ENCODE measurements around the gene PSMG4.

Gene PSMG4

GRCh38 chr6:3252369-3252768, 6.4 kb upstream of the PSMG4 start:
- DNase-seq: no peak

DNA sequence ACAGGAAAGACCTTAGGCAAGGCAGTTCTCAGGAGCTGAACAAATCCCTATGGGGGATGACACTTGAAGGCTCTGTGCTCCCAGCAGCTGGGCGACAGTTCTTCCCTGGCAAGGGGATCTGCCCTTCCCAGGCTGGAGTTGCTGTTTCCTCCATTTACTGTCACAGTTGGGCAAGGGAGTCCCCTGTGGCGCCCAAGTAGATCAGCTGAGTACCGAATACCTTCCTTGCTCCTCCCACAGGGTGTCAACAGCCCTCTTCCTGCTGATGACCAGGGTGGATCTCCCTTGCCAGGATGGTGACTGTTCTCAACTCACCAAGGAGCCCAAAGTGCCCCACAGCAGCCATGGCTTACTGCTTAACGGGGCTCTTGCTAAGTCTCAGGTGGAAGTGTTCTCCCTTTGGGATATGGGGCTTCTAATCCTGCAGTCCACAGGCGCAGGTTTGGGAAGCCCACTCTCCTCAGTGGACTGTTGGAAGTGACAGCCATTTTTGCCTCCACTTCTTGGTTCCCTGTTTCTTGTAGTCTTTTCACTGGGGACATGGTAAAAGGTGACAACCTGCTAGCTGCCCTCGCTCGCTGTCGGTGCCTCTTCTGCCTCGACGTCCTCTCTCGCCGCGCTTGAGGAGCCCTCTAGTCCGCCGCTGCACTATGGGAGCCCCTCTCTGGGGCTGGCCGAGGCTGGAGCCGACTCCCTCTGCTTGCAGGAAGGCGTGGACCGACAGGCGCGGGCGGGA, 5.7 kb upstream of the PSMG4 start:
- no peak for DNase-seq

- no peak for DNase-seq
Observed at GRCh38 chr6:3253597-3253961, 5.2 kb upstream of the PSMG4 start.

GRCh38 chr6:3258201-3258600, 546 bp upstream of the PSMG4 start:
- no peak for DNase-seq

DNA sequence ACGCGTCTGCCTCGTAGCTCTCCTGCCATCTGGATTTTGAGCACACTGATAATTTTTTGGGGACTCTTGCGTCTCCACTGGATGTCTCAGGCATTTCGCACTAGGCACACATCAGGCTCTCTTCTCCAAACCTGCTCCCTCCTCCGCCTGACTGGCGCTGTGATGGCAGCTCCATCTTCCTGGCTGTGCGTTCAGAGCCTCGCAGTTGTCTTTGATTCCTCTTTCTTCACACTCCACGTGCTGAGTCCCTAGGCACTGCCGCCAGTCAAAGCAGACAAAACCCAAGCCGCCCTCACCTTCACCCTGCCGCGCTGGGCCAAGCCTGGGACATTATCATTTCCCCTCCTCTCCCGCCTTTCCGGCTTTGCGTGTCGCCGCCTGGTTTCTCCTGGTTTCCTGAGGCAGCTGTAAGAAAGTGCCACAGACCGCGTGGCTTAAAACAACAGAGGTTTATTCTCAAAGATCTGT, 778 bp downstream of the PSMG4 start:
- no peak for DNase-seq

- no peak for DNase-seq
Observed at GRCh38 chr6:3260296-3260695, 1.5 kb downstream of the PSMG4 start.

DNA sequence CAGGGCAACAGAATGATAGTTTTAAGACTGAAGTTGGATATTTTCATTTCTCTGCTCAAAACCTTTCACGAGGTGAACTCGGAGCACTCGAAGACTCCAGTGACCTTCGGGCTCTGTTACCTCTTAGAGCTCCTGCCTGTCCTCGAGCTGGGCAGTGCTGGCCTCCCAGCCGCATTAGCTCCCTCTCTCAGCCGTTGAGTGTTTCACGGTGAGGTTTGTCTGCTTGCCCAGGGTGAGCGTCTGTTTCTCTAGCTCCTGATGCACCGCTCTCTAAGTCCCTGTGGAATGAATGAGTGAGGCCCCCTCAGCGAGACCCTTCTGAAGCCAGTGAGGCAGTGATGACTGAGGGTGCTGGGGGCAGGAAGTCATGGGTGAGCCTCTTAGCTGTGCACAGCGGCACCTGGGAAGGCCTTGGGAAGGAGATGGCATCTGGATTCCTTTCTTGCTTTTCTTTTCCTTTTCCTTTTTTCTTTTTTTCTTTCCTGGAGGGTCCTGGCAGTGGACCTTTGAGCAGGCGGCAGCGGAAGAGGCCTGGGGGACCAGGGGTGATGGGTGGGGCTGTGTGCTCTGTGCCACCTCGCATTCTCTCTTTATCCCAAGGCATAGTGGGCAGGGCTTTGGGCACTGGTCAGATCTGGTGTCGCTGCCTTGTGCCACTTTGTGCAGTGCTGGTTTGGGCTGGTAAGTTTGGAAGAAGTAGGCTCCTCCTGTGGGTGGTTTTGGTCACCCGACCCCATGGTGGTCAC, 2.2 kb downstream of the PSMG4 start:
- no peak for DNase-seq

DNA sequence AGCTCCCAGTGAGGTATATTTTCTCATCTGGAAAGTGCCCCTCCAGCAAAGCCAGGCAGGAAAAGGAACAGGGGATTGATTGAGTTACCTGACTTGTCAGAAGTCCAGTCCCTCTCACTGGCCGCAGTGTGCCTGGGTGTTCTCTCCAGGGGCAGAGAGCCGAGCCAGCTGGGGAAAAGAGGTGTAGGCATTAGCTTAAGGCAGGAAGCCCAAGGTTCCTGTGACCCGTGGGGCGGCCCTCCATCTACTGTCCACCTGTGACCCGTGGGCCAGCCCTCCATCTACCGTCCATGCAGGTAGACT, 2.7 kb downstream of the PSMG4 start:
- DNase-seq: no peak

GRCh38 chr6:3261921-3262320, 3.2 kb downstream of the PSMG4 start:
- no peak for DNase-seq

DNA sequence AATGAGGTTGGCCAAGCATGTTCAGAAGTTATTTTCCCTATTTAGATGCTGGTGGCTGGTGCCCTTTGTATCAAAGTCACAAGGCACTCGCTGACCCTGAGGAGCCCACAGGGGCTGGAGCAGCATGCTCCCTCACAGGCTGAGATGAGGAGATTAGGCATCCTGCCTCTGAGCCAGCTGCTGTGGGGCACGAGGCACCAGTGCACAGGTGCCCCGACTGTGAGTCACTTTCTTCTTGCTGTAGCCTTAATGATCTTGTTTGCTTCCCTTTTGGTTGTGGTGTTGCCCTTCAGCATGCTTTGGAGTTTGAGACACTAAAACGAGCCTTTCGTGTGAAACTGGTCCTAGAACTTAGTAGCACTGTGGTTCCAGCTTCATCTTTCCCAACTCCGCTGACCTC, 4.3 kb downstream of the PSMG4 start:
- DNase-seq: no peak

- DNase-seq: no peak
Observed at GRCh38 chr6:3264356-3264755, 5.6 kb downstream of the PSMG4 start.

GRCh38 chr6:3265671-3266070, 6.9 kb downstream of the PSMG4 start:
- DNase-seq: no peak

DNA sequence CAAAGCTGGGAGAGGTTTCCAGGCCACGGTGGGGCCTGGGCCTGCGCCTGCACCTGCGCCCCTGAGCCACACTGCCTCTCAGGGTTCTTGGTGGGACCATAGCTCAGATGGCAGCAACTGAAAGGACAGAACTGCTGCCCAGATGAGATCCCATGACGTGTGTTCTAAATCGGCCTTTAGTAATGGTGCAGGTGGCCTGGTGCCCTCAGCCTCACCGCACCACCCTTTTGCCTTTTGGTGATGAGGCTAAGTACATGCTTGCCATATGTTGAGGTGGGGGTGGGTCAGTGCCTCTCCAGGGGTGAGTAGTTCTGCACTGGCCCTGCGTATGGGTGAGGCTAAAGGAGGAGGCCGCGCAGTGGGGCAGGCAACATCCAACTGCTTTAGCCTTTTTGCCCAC, 7.4 kb downstream of the PSMG4 start:
- no peak for DNase-seq

GRCh38 chr6:3267162-3267561, 8.4 kb downstream of the PSMG4 start:
- DNase-seq: no peak

- DNase-seq: no peak
Observed at GRCh38 chr6:3268680-3269079, 9.9 kb downstream of the PSMG4 start.

- DNase-seq: no peak
Observed at GRCh38 chr6:3269281-3269975, 10.7 kb downstream of the PSMG4 start.

DNA sequence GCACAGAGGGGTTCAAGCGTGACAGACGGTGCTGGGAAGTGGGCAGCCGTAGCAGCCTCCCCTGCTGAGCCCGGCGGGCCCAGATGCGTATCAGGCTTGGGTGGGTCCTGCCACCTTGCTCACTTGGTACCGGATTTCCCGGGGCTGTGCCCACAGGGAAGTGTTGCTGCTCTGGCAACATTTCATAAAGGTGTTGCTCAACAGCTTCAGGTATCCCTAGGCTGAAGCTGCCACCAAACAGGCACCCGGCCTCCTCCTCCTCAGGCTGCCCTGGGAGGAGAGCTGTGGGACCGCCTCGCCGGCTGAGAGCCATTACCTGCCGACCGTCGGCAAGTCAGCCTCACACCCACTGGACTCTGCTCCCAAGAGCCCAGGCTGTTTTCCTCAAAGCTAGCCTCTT, 11.5 kb downstream of the PSMG4 start:
- no peak for DNase-seq

DNA sequence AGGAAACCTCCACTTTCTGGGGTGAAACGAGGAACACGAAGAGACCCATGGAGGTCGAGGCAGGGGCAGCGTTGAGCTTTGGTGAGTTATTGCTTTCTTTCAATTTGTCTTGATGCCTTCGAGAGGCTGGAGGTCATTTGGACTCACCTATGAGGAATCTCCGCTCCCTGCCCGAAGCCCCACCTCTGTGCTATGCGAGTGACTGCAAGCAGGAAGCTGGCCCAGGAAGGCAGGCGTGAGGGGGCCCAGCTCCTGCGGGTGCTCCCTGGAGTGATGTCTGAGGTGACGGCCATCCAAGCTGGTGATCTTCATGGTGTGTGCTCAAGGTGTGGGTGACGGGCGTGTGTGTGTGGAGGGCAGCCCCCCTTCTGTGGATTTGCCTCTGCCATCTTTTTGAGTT, 13.0 kb downstream of the PSMG4 start:
- DNase-seq: no peak

GRCh38 chr6:3272911-3273547, 14.3 kb downstream of the PSMG4 start:
- no peak for DNase-seq

- no peak for DNase-seq
Observed at GRCh38 chr6:3273707-3274521, 15.2 kb downstream of the PSMG4 start.

DNA sequence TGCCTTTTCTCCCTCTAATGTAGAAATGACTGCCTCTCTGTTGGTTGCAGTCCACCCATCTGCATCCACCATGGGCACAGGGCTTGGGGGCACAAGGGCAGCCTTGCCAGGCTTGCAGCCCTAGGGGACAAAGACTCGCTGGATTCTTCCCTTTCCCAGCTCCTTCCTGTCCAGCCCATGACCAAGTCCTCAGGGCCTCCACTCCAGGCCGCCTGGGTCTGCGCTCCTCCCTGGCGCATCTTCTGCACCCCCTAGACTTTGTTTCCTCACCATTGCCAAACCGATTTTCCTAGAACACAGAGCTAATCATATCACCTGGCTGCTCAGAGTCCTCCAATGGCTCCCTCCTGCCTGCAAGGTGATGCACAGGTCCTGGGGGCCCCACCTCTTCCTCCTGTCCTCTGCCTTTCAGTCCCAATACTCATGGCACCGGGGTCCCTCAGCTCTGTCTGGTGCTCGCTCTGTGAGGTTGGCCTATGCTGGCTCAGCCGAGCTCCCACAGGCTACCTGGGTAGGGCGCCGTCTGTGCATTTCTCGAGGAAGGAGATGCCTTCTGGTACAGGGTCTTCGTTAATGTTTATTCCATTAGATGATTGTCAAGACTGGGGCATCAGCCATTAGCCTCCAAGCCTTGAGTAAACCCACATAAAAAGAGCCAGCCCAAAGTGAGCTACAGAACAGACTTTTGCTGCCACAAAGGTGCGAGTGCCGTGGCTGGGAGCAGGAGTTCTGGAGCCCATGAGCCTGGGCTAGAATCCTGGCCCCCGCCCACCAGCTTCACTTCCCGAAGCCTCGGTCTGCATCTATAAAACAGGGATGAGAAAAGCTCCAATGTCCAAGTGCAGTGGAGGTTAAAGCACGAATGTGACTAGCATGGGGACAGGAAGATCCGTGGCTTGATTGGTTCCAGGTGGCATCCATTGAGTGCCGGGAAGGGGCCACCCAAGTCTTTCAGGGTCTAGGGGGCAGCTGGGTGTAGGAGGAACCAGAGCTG, 17.7 kb downstream of the PSMG4 start:
- no peak for DNase-seq

GRCh38 chr6:3277251-3277650, 18.5 kb downstream of the PSMG4 start:
- DNase-seq: no peak
